Amniotic stem cell (primary cell): ENCODE data around the gene RABGAP1L.
"Not testable (repeated sequence)": the region's sequence is repeated elsewhere in the genome, so short reads cannot be mapped to it uniquely, and the experiment has no call there.

Experiments
- DNase-seq: peaks from one replicate; lab custom pipeline; 2025; lab: John Stamatoyannopoulos, UW

Gene RABGAP1L

DNA sequence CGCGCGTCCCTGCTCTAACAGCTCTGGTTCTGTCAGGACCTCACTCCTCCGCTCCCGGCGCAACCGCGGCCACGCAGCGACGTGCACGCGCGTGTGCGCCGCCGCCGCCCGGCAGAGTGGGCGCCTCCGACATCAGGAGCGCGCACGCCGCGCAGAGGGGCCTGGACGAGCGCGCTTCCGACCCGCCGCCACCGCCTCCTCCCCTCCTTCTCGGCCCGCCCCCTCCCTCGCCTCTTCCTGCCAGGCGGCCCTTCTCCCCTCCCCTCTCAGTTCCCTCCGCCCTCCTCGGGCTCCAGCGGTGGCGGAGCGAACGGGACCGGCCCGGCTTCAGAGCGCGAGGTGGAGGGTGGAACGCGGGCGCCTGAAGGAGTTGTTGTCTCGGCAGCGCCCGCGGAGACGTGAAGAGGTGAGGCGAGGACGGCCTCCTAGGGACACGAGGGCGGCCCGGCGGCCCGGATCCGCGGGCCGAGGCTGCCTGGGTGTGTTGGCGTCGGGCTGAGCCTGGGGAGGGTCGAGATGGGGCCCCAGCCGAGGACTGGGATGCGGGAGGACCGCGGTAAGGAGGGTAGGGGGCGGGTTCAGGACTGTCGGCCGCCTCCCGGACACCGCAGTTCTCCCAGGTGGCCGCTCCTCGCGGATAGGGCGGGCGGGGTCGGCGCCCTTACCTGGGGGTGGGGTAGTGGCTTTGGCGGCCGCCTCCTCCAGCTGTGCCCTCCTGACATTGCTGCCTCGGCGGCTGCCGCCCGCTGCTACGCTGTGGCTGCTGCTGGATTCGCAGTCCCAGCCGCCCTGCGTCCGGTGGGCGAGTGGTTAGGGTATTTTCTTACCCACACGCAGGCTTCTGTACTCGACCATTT is at the start of gene RABGAP1L:
TSS of gene RABGAP1L (plus strand) at position 269 of the 857 bp plus-strand sequence.
- peak; percentile 91 for DNase-seq

GRCh38 chr1:174110053-174110452 is 49.3 kb upstream of the RABGAP1L start:
- no peak for DNase-seq

GRCh38 chr1:174112489-174113162 is 46.7 kb upstream of the RABGAP1L start:
- no peak for DNase-seq

- no peak for DNase-seq
Measured at GRCh38 chr1:174114106-174114505, 45.2 kb upstream of the RABGAP1L start.

DNA sequence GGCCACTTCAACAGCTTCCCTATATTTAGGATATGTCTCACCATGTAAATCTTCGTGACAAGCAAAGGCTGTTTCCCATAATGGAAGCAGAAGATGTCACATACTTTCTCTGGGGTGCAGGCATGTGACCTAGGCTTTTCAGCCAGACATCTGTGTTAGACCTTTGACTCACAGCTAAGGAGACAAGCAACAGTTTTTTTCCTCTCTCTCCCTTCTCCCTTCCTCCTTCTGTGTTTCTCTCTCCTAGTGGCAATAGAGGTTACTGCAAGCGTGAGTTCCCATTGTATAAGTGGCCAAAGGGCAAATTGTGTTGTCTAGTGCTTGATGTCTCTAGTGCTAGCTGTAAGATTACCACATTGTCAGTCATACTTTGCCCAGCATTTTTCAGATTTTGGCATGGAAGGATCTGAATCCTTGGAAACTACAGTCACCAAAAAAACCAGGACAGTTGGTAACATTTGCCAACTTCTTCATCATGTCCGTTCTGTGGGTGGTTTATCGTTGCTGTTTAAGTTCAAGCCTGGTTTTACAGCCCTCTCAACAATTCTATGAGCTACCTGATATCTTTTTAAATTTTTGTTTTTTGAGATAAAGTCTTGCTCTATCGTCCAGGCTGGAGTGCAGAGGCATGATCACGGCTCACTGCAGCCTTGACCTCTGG is 44.4 kb upstream of the RABGAP1L start:
- no peak for DNase-seq

DNA sequence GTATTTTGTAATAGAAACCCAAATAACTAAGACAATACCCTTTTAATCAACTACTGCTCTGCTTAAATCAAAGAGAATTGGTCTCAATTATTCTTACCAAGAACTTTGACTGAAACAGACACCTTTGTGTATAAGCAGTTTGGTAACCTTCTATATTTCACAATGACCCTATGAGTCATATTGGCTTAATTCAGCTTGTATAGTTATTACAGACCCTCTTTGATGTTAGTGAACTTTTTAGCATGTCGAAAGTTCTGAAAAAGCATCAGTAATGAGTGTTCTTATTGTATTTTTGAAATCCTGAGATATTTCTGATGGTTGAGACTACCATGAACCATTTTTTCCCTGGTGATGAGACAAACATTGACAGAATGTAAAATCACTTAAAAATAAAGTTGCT is 43.3 kb upstream of the RABGAP1L start:
- no peak for DNase-seq

DNA sequence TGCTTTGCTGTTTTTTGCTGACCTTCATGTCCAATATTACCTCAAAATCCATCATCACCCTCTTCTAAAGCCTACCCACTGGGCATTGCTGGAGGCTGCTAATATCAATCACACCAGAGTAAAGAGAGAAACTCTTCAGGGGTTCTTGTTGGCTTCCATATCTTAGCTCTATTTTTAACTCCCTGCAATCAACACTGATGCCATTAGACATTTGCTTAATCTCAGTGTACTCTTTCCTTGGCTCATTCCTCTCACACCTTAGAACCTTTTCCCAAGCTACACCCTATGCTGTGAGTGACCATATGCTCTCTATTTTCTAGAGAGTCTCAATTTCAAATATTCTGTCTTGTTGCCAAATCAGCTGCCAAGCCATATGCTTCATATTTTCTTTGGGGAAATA is 40.6 kb upstream of the RABGAP1L start:
- no peak for DNase-seq

DNA sequence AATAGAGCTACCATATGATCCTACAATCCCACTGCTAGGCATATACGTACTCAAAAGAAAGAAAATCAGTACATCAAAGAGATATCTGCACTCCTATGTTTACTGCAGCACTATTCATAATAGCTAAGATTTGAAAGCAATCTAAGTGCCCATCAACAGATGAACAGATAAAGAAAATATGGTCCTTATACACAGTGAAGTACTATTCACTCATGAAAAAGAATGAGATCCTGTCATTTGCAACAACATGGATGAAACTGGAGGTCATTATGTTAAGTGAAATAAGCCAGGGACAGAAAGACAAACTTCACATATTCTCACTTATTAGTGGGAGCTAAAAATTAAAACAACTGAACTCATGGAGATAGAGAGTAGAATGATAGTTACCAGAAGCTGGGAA is 37.0 kb upstream of the RABGAP1L start:
- DNase-seq = not testable (repeated sequence)

DNA sequence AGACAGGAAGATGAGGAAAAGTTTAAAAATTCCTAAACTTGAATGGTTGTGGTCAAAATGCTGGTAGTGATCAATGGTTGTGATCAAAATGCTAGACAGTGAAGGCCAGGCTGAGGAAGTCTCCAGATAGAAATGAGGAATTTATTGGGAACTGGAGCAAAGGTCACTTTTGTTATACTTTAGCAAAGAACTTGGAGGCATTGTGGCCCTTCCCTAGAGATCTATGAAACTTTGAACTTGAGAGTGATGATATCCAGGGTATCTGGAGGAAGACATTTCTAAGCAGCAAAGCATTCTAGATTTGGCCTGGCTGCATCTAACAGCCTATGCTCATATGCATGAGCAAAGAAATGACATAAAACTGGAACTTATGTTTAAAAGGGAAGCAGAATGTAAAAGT is 35.5 kb upstream of the RABGAP1L start:
- no peak for DNase-seq

- DNase-seq = not testable (repeated sequence)
Measured at GRCh38 chr1:174127176-174127575, 32.1 kb upstream of the RABGAP1L start.

DNA sequence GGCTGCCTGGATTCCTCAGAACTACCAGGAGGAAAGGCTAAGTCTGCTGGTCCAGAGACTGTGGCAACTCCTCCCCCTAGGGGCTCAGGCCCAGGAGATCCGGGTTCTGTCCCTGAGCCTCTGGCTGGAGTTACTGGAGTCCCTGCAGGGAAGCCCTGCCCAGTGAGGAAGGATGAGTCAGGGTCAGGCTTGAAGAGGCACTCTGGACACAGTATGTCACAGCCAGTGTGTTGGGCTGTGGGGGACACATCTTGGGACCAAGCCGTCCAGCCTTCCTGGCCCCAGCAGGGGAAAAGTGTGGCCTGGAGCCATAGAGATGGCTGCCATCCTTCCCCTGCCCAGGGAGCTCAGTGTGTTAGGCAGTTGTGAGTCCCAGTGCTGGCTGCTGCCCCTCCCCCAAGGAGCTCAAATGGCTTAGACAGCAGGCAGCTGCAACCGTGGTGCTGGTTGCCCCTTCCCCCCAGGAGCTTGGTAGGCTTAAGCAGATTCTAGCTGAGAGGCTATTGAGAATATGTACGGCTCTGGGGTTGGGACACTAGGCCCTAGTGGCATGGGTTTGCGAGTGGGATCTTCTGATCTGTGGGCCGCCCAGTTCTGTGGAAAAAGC is 28.2 kb upstream of the RABGAP1L start:
- DNase-seq = no peak

GRCh38 chr1:174134003-174134659 is 25.2 kb upstream of the RABGAP1L start:
- DNase-seq = no peak

- no peak for DNase-seq
Measured at GRCh38 chr1:174135211-174135610, 24.1 kb upstream of the RABGAP1L start.

DNA sequence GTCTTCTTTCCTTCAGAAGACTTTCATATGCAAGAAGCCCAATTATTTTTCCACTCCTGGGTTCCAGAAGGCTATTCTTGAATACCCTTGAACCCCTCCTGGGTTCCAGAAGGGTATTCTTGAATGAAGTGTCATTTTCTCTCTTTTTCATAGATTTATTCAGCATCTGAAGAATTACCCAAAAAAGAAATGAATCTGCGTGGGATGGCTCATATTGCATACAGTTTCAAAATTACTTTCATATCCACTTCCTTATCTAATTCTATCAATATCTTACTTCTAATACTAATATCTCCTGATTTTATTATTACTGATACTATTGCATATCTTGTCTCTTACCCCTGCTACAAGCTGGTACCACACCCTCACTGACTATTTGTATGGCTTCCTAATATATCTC is 22.6 kb upstream of the RABGAP1L start:
- no peak for DNase-seq

GRCh38 chr1:174142836-174143235 is 16.5 kb upstream of the RABGAP1L start:
- DNase-seq = no peak

DNA sequence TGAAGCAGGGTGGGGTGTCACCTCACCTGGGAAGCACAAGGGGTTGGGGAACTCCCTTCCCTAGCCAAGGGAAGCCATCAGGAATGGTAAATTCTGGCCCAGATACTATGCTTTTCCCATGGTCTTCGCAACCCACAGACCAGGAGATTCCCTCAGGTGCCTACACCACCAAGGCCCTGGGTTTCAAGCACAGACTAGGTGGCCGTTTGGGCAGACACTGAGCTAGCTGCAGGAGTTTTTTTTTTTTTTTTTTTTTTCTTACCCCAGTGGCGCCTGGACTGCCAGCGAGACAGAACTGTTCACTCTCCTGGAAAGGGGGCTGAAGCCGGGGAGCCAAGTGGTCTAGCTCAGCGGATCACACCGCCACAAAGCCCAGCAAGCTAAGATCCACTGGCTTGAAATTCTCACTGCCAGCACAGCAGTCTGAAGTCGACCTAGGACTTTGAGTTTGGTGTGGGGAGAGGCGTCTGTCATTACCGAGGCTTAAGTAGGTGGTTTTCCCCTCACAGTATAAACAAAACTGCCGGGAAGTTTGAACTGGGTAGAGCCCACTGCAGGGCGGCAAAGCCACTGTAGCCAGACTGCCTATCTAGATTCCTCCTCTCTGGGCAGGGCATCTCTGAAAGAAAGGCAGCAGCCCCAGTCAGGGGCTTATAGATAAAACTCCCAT is 15.5 kb upstream of the RABGAP1L start:
- not testable (repeated sequence) for DNase-seq

- DNase-seq = not testable (repeated sequence)
Measured at GRCh38 chr1:174144397-174144783, 14.9 kb upstream of the RABGAP1L start.

GRCh38 chr1:174149216-174149615 is 10.1 kb upstream of the RABGAP1L start:
- no peak for DNase-seq

- DNase-seq = no peak
Measured at GRCh38 chr1:174150499-174150898, 8.8 kb upstream of the RABGAP1L start.

DNA sequence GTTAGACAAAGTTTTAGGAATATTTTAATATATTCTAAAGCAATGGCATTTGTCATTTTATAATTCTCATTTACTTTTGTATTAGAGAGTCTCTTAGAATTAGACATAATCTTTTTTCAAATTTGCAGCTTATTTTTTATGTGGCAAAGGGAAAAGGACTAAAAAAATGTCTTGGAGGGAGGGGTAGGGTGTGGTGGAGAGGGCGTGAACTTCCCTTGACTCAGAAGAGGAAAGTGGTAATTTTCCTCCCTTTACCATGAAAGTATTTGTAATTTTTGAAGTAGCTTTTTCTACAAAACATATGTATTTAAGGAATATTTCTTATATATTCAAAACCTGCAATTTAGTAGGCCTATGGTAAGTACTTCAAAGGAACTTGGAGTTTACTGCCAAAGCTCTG is 6.9 kb upstream of the RABGAP1L start:
- DNase-seq = no peak

- DNase-seq = no peak
Measured at GRCh38 chr1:174153085-174153824, 6.1 kb upstream of the RABGAP1L start.
